HG03095 (cell line): ENCODE measurements around the gene TMPRSS2.
"Not testable (repeated sequence)": the region's sequence is repeated elsewhere in the genome, so short reads cannot be mapped to it uniquely, and the experiment has no call there.

Source experiments
- ATAC-seq: cut with Tn5 transposase; IDR thresholded peaks from one replicate; pipeline ENCODE4 v1.9.1; 2021; ENCODE audit warnings: moderate library complexity; ENCODE audit not compliant: unreplicated experiment

Gene TMPRSS2

DNA sequence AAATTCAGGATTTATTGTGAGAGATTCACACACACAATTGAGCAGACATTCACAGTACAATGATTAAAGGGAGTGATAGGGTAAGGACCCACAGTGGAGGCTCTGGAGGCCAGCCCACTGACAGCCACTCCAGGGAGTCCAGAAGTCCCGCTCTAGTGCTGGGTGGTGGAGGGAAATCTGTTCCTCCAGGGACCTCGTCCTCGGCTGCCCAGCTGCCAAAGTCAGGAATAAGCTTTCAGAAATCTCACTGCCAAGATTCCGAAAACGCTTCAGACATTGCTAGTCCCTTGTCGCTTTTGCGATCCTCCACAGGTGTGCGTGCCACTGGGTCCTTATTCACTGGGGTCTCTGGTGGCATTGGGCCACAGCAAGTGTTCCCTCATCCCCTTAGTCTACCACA lies 79.6 kb downstream of the TMPRSS2 start:
- no peak for ATAC-seq

DNA sequence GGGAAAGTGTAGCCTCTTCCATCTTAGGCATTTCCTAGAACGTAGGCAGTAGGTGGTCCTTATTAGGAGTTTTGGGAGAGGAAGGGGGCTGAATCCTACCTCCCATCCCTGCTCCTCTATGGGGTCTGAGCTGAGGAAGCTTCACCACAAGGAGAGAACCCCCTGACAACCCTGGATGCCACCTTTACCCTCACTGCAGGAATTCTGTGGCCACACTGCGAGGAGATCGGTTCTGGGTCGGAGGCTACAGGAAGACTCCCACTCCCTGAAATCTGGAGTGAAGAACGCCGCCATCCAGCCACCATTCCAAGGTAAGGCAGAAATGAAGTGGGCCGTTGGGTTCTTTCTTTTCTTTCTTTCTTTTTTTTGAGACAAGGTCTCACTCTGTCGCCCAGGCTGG lies 80.4 kb downstream of the TMPRSS2 start:
- ATAC-seq: no peak

GRCh38 chr21:41426676-41427404 lies 81.1 kb downstream of the TMPRSS2 start:
- ATAC-seq: no peak

DNA sequence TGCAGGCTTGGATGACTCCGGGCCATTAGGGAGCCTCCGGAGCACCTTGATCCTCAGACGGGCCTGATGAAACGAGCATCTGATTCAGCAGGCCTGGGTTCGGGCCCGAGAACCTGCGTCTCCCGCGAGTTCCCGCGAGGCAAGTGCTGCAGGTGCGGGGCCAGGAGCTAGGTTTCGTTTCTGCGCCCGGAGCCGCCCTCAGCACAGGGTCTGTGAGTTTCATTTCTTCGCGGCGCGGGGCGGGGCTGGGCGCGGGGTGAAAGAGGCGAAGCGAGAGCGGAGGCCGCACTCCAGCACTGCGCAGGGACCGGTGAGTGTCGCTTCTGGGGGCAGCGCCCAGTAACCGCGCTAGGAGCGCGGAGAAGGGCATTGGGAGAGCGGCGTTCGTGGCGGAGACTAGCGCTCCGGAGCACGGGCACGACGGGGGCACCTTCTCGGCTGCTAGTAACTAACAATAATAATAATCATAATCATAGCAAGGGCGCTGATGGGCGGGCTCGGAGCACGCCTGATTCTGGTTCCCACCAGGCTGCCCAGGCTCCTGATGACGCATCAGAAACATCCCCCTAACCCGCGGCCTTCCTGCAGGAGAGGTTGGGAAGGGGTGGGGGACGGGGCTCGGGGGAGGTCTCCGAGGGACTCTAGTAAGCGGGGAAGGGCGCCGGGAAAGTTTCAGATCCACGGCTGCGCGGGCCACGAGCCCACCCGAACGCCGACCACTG lies 81.8 kb downstream of the TMPRSS2 start, which contains the start of gene MX1:
MX1 (plus strand) TSS at position 286 of the 722 bp plus-strand sequence. CDS start 5,832 bp downstream, outside the sequence.
- peak; percentile 83 for ATAC-seq

DNA sequence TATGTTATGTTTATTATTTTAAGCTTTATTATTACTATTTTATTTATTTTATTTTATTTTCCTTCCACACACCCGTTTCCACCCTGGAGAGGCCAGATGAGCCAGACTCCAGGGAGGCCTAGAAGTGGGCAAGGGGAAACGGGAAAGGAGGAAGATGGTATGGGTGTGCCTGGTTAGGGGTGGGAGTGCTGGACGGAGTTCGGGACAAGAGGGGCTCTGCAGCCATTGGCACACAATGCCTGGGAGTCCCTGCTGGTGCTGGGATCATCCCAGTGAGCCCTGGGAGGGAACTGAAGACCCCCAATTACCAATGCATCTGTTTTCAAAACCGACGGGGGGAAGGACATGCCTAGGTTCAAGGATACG lies 82.4 kb downstream of the TMPRSS2 start:
- ATAC-seq: no peak

DNA sequence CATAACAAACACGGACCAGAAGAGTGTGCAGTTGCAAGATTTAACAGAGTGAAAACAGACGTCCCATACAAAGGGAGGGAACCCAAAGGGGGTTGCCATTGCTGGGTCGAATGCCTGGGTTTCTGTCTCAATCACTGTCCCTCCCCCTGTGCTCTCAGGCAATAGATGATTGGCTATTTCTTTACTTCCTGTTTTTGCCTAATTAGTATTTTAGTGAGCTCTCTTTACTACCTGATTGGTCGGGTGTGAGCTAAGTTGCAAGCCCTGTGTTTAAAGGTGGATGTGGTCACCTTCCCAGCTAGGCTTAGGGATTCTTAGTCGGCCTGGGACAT lies 84.7 kb downstream of the TMPRSS2 start:
- not testable (repeated sequence) for ATAC-seq

- no peak for ATAC-seq
These were observed 85.2 kb downstream of the TMPRSS2 start for GRCh38 chr21:41422546-41423304.

- not testable (repeated sequence) for ATAC-seq
These were observed 87.0 kb downstream of the TMPRSS2 start for GRCh38 chr21:41420998-41421397.

DNA sequence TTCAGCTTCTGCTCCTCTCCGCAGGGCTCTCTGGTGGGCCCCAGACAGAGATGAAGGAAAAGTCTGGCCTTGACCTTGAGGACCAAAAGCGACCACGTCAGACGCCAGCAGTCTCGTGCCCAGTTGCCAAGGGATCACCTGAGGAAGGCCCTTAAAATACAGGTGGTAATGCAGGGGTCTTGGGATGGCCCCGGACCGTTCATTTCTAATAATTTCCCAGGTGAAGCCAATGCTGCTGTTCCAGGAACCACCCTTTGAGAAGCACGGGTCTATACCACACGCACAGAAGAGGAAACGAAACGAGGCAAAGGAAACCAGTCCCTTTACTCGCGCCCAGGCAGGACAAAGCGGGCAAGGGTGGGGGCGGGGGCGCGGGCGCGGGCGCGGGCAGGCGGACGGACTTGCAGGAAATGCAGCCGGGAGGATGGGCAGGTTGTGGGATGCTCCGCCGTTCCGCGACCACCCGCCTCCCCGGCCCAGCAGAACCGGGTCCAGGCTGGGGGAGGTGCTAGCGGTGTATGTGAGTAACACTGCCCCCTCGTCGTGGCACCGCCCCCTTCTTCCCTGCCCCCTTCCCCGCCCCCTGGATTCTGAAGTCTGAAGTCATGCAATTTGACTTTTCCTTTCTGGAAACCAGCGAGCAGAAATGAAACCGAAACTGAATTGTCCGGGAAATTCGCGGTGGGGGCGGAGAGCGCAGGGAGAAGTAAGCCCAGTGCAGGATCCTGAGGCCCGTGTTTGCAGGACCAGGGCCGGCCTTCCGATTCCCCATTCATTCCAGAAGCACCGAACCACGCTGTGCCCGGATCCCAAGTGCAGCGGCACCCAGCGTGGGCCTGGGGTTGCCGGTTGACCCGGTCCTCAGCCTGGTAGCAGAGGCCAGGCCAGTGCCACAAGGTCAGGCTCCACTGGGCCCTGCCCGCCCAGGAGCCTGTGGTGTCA lies 87.8 kb downstream of the TMPRSS2 start:
- ATAC-seq: peak; percentile 78

GRCh38 chr21:41418956-41419680 lies 88.8 kb downstream of the TMPRSS2 start:
- no peak for ATAC-seq

GRCh38 chr21:41418393-41418792 lies 89.6 kb downstream of the TMPRSS2 start:
- no peak for ATAC-seq

DNA sequence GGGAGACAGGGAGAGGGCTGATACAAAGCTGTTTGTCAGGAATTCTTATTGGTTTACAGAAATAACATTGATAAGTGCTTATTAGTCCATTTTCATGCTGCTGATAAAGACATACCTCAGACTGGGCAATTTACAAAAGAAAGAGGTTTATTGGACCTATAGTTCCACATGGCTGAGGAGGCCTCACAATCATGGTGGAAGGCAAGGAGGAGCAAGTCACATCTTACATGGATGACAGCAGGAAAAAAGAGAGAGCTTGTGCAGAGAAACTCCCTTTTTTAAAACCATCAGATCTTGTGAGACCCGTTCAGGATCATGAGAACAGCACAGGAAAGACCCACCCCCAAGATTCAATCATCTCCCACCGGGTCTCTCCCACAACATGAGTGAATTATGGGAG lies 90.5 kb downstream of the TMPRSS2 start:
- ATAC-seq: not testable (repeated sequence)
